Ovary (tissue), 9 donors: ENCODE data around the gene KIF23. TPM values are rescaled to one million over a fixed set of nuclear protein-coding genes. Genes with fewer than 3 reads are reported as not detected.

Experiments used
- DNase-seq, 5 donors: peaks; one replicate each; pipeline ENCODE4 v3.0.0-alpha.2; 2019 to 2020
- H3K27ac ChIP-seq, 2 donors: fragments of 200-600 bp; one replicate each; pipeline versions ENCODE4 v1.5.1 to v1.8.0; 2019 to 2022
- H3K27me3 ChIP-seq: fragments of 200-600 bp; one replicate; pipeline ENCODE4 v1.8.0; 2022
- H3K36me3 ChIP-seq: fragments of 200-600 bp; sonication (generic); one replicate; pipeline ENCODE4 v1.5.1; 2019
- H3K4me1 ChIP-seq: one replicate; pipeline ENCODE4 v1.8.1; 2013; ENCODE audit warnings: mild to moderate bottlenecking, moderate library complexity; ENCODE audit not compliant: insufficient read depth
- H3K4me3 ChIP-seq: fragments of 200-600 bp; sonication (generic); one replicate; pipeline ENCODE4 v1.5.1; 2017
- H3K9me3 ChIP-seq, 2 donors: fragments of 200-600 bp in 1 of 2; sonication (generic) in 1 of 2; one replicate each; pipeline versions ENCODE4 v1.5.1 to v1.8.1; 2013 to 2019; ENCODE audit warnings: mild to moderate bottlenecking in 1 of 2, moderate library complexity in 1 of 2
- EP300 ChIP-seq: sonication (generic); formaldehyde crosslinking; IDR thresholded peaks from one replicate; pipeline ENCODE4 v1.6.1; 2017; ENCODE audit warnings: antibody characterized with exemption
- POLR2A ChIP-seq: fragments of 450-650 bp; IDR thresholded peaks from one replicate; pipeline ENCODE4 v1.6.1; 2017; ENCODE audit warnings: antibody characterized with exemption, mild to moderate bottlenecking, moderate library complexity
- WGBS, 3 donors: extraction: QIAGEN DNeasy Blood & Tissue Kit in 1 of 3; methylation state at CpG; one replicate each; pipeline versions ENCODE4 v1.1.5 to v1.1.7; 2013 to 2017; 5-methylcytosine and 5-hydroxymethylcytosine counted together
- intact Hi-C, 4 donors: fragments of 100-400 bp; cut with DNase I; formaldehyde crosslinking; loops; one replicate each; pipeline versions ENCODE4 v1.11.0 to v1.15.1; 2022 to 2023
- polyA plus RNA-seq, 2 donors: library from polyadenylated mRNA; stranded (reverse); fragments of 200-250 nt in 1 of 2; fragments of 350-450 nt in 1 of 2; fragmentation: Illumina TruSeq in 1 of 2; extraction: RNeasy Lipid Tissue Mini Kit (QIAGEN cat#74804) in 1 of 2; gene quantifications; one replicate each; pipeline ENCODE4 v1.2.3, GENCODE V29; 2013 to 2014
- total RNA-seq, 7 donors: library from RNA; depleted of rRNA in 2 of 7; stranded (reverse); fragments of >200 nt in 2 of 7; fragmentation: NEBNext Ultra II Directional in 3 of 7; extraction: Animal tissue kit (Norgen Biotek cat#: 25700) in 3 of 7; gene quantifications; one replicate each; pipeline versions ENCODE4 v1.1.0 to v1.2.4, GENCODE V29; 2016 to 2023
- TF ChIP-seq, protein P1 (sequence below), 3 donors: fragments of 450-650 bp in 2 of 3; fragments of 200-600 bp in 1 of 3; IDR thresholded peaks; one replicate each; pipeline versions ENCODE4 v1.5.1 to v1.8.0; 2016 to 2022; ENCODE audit warnings: antibody characterized with exemption in 3 of 3, mild to moderate bottlenecking in 1 of 3
- donor health status: DM: no; HTN: no; CAD: no; lungs with moderate emphysema.
- donor health status: DM: no; HTN: no; CAD: no.
- donor health status: Bipolar disorder and iron deficiency.
- donor health status: DM: yes; HTN: yes; CAD: no.
- donor health status: DM: no; HTN: no; CAD: no.
- donor health status: DM: yes; HTN: yes; CAD: no.

Gene KIF23
- total and polyA plus RNA-seq, 9 donors, result 0.51 to 3.1 (median 1.0) TPM

- Histone ChIP-seq H3K4me3 (no peak overlapping the region), H3K9me3 (no peaks in the 10 kb centered on the region), H3K27ac (no peak overlapping the region), H3K36me3 (no peaks in the 10 kb centered on the region), H3K27me3 (no peaks in the 10 kb centered on the region), H3K4me1 (no peaks in the 10 kb centered on the region)
- 65 to 76% (median 73%) methylated on average over 11 of the region's 11 CpGs for WGBS, 3 donors
- intact Hi-C loops, result no loop called here
- no peak for DNase-seq
- TF ChIP-seq, protein P1, sequence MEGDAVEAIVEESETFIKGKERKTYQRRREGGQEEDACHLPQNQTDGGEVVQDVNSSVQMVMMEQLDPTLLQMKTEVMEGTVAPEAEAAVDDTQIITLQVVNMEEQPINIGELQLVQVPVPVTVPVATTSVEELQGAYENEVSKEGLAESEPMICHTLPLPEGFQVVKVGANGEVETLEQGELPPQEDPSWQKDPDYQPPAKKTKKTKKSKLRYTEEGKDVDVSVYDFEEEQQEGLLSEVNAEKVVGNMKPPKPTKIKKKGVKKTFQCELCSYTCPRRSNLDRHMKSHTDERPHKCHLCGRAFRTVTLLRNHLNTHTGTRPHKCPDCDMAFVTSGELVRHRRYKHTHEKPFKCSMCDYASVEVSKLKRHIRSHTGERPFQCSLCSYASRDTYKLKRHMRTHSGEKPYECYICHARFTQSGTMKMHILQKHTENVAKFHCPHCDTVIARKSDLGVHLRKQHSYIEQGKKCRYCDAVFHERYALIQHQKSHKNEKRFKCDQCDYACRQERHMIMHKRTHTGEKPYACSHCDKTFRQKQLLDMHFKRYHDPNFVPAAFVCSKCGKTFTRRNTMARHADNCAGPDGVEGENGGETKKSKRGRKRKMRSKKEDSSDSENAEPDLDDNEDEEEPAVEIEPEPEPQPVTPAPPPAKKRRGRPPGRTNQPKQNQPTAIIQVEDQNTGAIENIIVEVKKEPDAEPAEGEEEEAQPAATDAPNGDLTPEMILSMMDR (IDR thresholded peaks at IDR 0.05), result no peak
- TF ChIP-seq EP300 (no peak), POLR2A (no peak)
Observed at GRCh38 chr15:69467636-69468035, 53.5 kb downstream of the KIF23 start.

DNA sequence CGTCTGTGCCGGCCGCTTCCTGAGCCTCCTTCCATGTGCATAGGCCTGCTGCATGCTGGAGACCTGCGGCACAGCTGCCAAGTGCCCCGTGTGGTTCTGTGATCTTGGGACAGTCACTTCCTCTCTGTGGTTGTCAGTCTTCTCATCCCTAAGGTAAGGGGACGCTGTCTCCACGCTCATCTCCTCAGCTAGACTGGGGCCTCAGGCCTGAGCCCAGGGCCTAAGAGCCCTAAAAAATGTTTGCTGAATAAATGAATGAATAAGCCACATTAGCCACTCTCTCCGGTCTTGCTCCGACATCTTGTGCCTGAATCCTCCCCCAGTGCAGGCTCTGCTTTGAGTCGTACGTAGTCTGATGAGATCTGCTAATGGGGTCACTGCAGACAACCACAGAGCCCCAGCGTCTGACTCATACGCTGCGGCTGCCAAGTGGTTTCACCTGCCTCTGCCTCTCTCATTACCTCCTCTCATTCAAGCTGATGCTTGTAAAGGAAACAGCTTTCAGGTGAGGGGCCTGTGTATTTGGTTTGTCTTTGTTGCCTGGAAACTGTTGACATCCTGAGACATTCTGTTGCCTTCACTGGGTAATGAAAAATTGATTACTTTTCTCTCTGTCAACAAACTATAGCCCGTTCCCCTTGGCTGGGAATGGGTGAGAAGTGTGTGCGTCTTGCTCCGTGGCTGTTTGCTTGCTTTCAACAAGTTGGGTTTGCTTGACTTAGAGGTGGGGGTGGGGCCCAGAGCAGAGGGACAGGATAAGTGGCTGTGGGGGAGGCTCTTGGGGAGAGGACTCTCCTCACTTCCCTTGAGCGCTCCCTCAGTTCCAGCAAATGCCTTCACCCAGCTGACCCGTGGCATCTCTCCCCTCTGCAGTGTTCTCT is 54.3 kb downstream of the KIF23 start:
- 81 to 83% (median 82%) methylated on average over 19 of the region's 19 CpGs for WGBS, 3 donors
- H3K4me1 ChIP-seq, result no peaks in the 10 kb centered on the region
- no peak overlapping the region for H3K4me3 ChIP-seq
- no peak overlapping the region for H3K27ac ChIP-seq
- DNase-seq, result no peak
- no peaks in the 10 kb centered on the region for H3K27me3 ChIP-seq
- H3K36me3 ChIP-seq, result no peaks in the 10 kb centered on the region
- intact Hi-C loops, result no loop called here
- H3K9me3 ChIP-seq, result no peaks in the 10 kb centered on the region
- TF ChIP-seq POLR2A, result no peak
- TF ChIP-seq EP300, result no peak
- TF ChIP-seq, protein P1 (IDR thresholded peaks at IDR 0.05), result no peak

GRCh38 chr15:69469467-69470201 is 55.5 kb downstream of the KIF23 start:
- Histone ChIP-seq H3K27me3 (no peaks in the 10 kb centered on the region), H3K4me3 (no peak overlapping the region), H3K36me3 (no peaks in the 10 kb centered on the region), H3K4me1 (no peaks in the 10 kb centered on the region), H3K9me3 (no peaks in the 10 kb centered on the region), H3K27ac (no peak overlapping the region)
- intact Hi-C loops, result loop anchor here in 3 of 4 donors (10.0 kb wide), 3 partner anchors 595 to 1015 kb away; no protein-coding TSS in a partner anchor
- no peak for DNase-seq
- TF ChIP-seq POLR2A (no peak), EP300 (no peak)
- TF ChIP-seq, protein P1 (IDR thresholded peaks at IDR 0.05), result no peak
- WGBS, 3 donors, result 93 to 98% (median 97%) methylated on average over 8 of the region's 8 CpGs

DNA sequence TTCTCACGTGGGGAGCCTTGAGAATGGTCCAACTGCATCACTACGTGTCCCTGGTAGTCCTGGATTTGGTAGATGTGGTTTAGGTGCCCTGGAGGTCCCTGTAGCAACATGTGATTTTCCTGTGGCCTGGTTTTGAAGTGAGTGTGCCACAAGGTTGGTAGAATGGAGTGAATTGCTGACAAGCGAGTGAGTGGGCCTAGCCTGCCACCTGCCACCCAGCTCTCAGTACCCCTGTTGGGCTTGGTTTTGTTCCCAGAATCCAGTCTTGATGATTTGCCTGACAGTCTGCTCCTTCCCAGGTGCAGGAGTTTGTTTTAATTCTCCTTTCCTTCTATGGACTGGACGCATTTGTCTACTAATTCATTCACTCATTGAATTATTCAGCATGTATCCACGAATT is 57.9 kb downstream of the KIF23 start:
- H3K36me3 ChIP-seq, result no peaks in the 10 kb centered on the region
- H3K4me3 ChIP-seq, result no peak overlapping the region
- H3K27me3 ChIP-seq, result no peaks in the 10 kb centered on the region
- 85 to 91% (median 86%) methylated on average over 5 of the region's 5 CpGs for WGBS, 3 donors
- H3K9me3 ChIP-seq, result no peaks in the 10 kb centered on the region
- no peak for DNase-seq
- intact Hi-C loops, result loop anchor here in 3 of 4 donors (10.0 kb wide), 3 partner anchors 593 to 1013 kb away; no protein-coding TSS in a partner anchor
- H3K27ac ChIP-seq, result no peak overlapping the region
- H3K4me1 ChIP-seq, result no peaks in the 10 kb centered on the region
- TF ChIP-seq, protein P1 (IDR thresholded peaks at IDR 0.05), result no peak
- TF ChIP-seq POLR2A (no peak), EP300 (no peak)
